GM10847 (cell line): Measurements from ENCODE around the gene ZNF569.

Experiments
- POLR2A ChIP-seq: IDR thresholded peaks from 2 replicates; pipeline ENCODE4 v1.6.1; 2011; ENCODE audit not compliant: insufficient read length; ENCODE audit errors: extremely low read depth

The ZNF569 gene

DNA sequence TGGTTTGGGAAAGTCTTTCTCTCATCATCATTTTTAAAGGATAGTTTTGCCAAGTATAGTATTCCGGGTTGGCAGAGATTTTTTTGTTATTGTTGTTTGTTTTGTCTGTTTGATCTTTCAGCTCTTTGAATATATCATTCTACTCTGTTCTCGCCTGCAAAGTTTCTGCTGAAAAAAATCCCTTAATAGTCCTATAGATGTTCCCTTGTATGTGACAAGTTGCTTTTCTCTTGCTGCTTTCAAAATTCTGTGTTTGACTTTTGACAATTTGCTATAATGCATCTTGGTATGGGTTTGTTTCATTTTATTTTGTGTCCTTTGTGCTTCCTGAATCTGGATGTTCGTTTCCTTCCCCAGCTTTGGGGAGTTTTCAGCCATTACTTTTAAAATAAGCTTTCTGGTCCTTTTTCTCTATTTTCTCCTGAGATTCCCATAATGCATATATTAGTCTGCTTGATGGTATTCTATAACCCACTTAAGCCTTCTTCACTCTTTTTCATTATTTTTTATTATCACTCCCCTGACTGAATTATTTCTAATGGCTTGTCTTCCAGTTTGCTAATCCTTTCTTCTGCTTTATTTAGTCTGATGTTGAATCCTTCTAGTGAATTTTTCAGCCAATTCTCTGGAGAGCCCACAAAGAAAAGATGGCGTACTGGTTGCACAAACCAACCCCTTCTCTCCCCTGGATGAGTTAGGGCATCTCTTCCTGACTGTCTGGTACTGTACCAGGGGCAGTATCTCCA is 14.6 kb downstream of the ZNF569 start:
- no peak for TF ChIP-seq POLR2A

DNA sequence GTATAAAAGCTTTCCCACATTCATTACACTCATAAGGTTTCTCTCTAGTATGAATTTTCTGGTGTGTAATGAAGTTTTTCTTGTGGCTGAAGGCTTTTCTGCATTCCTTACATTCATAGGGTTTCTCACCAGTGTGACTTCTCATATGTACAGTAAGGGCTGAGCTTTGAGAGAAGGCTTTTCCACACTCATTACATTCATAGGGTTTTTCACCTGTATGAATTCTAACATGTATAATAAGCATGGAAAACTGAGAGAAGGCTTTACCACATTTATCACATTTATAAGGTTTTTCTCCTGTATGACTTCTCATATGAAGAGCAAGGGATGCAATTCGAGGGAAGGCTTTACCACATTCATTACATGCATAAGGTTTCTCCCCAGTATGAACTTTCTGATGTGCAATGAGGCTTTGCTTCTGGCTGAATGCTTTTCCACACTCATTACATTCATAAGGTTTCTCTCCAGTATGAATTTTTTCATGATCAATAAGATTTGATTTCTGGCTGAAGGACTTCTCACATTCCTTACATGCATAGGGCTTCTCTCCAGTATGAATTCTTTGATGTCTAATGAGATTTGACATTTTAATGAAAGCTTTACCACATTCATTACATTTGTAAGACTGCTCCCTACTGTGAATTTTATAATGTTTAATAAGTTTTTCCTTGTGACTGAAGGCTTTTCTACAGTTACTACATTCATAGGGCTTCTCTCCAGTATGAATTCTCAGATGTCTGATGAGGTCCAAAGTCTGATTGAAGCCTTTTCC is 53.7 kb downstream of the ZNF569 start:
- no peak for TF ChIP-seq POLR2A

DNA sequence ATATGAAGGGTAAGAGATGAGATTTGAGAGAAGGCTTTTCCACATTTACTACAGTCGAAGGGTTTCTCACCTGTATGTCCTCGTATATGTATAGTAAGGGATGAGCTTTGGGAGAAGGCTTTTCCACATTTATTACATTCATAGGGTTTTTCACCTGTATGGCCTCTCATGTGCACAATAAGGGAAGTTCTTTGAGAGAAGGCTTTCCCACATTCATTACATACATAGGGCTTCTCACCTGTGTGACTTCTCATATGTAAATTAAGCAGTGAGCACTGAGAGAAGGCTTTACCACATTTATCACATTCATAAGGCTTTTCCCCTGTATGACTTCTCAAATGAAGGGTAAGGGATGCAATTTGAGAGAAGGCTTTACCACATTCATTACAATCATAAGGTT is 54.5 kb downstream of the ZNF569 start:
- TF ChIP-seq POLR2A = no peak

DNA sequence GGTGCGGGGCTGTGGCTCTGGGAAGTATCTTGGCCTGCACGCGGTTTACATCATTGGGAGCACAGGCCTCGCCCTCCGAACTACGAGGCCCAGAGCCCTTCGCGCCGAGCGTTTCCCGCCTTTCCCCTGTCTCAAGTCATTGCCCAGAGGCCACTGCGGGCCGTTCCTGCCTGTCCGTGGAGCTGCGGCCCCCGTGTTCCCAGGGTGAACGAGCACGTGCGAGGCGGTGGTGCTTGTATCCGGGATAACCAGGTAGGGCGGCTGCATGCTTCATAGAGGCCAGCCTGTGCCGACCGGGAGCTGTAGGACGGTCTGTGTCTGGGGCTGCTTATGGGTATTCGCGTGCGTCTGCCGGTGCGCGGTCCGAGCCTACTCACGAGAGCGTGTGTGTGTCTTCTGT is 63.8 kb downstream of the ZNF569 start:
- no peak for TF ChIP-seq POLR2A

DNA sequence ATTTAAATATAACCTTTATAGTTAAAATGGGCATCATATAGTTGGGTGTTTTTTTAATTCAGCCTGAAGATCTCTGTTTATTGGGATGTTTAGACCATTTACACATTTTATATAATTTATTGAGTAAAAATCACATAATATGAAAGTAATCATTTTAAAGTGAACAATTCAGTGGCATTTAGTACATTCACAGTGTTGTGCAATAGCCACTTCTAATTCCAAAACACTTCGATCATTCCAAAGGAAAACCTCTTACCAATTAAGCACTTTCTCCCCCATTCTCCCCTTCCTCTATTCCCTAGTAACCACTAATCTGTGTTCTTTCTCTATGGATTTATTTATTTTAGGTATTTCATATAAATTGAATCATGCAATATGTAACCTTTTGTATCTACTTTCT is 66.2 kb downstream of the ZNF569 start:
- no peak for TF ChIP-seq POLR2A

DNA sequence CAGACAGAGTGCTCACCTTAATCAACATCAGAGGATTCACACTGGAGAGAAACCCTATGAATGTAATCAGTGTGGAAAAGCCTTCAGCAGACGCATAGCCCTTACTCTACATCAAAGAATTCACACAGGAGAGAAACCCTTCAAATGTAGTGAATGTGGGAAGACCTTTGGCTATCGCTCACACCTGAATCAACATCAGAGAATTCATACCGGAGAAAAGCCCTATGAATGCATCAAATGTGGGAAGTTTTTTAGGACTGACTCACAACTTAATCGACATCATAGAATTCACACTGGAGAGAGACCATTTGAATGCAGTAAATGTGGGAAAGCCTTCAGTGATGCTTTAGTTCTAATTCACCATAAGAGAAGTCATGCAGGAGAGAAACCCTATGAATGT is 78.0 kb downstream of the ZNF569 start:
- TF ChIP-seq POLR2A = no peak

DNA sequence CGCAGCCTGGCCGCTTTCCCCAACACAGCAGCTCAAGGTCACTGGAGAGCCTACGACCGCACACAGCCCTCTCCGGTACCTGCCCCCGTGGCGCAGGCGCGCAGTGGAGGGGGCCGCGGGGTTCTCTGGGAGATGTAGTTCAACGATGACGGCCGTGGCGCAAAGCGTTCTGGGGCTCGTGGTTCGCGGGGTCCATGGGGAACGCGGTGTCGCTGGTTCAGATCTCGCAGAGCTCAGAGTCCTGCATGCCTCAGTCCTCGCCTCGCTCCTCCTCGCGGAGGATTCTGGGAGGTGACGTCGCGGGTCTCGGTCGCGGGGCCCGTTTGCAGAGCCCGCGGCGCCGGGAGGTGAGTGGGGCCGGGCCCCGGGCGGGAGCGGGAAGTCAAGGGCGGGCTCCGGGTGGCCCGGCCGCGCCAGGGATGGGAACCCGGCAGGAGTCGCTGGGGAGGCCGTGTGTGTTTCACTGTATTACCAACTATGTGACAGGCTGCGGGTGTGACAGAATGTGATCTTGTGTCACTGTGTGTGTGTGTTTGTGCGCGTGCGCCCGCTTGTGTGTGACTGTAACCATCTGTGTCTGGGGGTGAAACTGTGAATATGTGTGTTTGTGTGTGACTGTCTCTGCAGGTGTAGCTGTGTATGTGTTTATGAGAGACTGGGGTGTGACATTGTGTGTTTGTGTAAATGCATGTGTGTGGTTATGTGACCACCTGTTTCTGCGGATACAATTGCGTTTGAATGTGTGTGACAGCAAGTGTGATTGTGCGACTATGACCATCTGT is 96.2 kb downstream of the ZNF569 start, which contains the start of gene ZNF527:
Gene ZNF527, plus strand, starts transcription at position 220 of the 782 bp plus-strand sequence. CDS start 3,100 bp downstream, outside the sequence.
- peak; percentile 83 for TF ChIP-seq POLR2A

DNA sequence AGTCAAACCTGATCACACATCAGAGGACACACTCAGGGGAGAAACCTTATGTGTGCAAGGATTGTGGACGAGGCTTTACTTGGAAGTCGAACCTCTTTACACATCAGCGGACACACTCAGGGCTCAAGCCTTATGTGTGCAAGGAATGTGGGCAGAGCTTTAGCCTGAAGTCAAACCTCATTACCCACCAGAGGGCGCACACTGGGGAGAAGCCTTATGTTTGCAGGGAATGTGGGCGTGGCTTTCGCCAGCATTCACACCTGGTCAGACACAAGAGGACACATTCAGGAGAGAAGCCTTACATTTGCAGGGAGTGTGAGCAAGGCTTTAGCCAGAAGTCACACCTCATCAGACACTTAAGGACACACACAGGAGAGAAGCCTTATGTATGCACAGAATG is 104.5 kb downstream of the ZNF569 start:
- no peak for TF ChIP-seq POLR2A

DNA sequence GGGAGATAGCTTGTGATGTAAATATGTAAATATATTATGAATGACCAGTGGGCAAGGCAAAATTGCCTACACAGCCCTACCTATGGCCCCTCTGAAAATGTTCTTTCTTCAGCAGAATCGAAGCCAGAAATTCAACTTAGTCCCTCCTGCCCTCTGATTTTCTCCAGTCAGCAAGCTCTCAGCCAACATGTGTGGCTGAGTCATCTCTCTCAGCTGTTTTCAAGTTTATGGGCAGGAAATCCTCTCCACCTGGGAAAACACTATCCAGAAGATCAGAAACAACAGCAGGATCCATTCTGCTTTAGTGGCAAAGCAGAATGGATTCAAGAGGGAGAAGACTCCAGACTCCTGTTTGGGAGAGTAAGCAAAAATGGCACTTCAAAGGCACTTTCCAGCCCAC is 105.2 kb downstream of the ZNF569 start:
- TF ChIP-seq POLR2A = no peak
